Uterus (tissue), 2 donors: ENCODE measurements around the gene RAB3D.

Experiments used
- CTCF ChIP-seq, 4 experiments: fragments of 200-600 bp in 2 of 4; fragments of 450-650 bp in 2 of 4; sonication (generic) in 2 of 4; IDR thresholded peaks; one replicate each; pipeline ENCODE4 v1.5.1; 2016 to 2019; ENCODE audit warnings: antibody characterized with exemption in 4 of 4, mild to moderate bottlenecking in 2 of 4, moderate library complexity in 1 of 4
- POLR2A ChIP-seq, 2 donors: fragments of 450-650 bp; IDR thresholded peaks; one replicate each; pipeline ENCODE4 v1.6.1; 2016; ENCODE audit warnings: antibody characterized with exemption in 2 of 2, mild to moderate bottlenecking in 1 of 2, moderate library complexity in 1 of 2

DNA sequence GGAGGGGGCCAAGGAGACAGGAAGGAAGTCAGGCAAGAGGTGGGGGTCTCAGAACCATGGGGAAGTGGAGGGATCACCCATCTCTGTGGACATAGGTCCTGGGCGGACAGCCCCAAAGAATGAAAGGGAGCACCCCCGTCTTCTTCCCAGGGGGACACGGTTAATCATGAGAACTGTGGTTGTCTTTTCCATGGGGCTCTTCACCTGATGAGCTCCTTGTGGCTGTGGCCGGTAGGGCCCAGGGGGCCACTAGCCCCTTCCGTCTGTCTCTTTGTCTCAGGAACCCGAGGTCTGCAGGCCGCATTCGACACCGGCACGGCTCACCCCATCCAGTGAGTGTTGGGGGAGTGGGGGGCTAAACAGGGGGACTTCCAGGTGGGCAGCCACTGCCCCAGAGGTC, 24.4 kb upstream of the RAB3D start:
- TF ChIP-seq CTCF (IDR thresholded peaks at IDR 0.05) (no peak), POLR2A (IDR thresholded peaks at IDR 0.05) (no peak)
